Frontal cortex (tissue), 4 donors: Measurements from ENCODE around the gene ATXN1. TPM values are rescaled to one million over a fixed set of nuclear protein-coding genes. Genes with fewer than 3 reads are reported as not detected.
"Not testable (repeated sequence)": the region's sequence is repeated elsewhere in the genome, so short reads cannot be mapped to it uniquely, and the experiment has no call there.

ENCODE experiments used
- DNase-seq, 2 donors: peaks; one replicate each; pipeline ENCODE4 v3.0.0; 2012; ENCODE audit warnings: low spot score in 2 of 2
- FAIRE-seq: peaks from 2 replicates; lab custom pipeline; 2012; peaks lifted over from hg19 to GRCh38; lab: Jason Lieb, UNC
- total RNA-seq: library from RNA; depleted of rRNA; stranded (reverse); fragments of >200 nt; gene quantifications from one replicate; pipeline ENCODE4 v1.2.3, GENCODE V29; 2014
- donor health status: control.
- donor health status: control.
- donor health status: control.

The ATXN1 gene
- total RNA-seq, 1 donor from 2014 or later = 52.2 TPM

- no peak for FAIRE-seq
- no peak for DNase-seq
These were observed 127.8 kb downstream of the ATXN1 start for GRCh38 chr6:16633465-16633864.

DNA sequence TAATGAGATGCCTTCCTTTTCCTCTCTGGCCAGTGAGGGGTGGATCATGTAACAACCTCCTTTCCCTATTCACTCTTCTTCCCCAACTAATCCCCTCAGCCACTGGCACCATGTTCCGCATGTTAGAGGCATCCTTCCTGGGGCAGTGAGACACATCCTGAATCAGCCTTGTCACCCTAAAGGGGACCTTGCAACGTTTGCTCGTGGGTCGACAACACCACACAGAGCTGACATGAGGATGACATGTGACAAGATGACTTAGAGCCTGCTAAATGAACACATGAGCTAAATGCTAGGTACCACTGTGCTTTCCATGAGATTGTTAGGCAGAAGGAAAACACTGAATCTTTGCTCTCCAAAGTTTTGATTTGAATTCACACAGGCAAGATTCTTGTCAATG, 129.2 kb downstream of the ATXN1 start:
- DNase-seq (no peak), FAIRE-seq (no peak)

DNA sequence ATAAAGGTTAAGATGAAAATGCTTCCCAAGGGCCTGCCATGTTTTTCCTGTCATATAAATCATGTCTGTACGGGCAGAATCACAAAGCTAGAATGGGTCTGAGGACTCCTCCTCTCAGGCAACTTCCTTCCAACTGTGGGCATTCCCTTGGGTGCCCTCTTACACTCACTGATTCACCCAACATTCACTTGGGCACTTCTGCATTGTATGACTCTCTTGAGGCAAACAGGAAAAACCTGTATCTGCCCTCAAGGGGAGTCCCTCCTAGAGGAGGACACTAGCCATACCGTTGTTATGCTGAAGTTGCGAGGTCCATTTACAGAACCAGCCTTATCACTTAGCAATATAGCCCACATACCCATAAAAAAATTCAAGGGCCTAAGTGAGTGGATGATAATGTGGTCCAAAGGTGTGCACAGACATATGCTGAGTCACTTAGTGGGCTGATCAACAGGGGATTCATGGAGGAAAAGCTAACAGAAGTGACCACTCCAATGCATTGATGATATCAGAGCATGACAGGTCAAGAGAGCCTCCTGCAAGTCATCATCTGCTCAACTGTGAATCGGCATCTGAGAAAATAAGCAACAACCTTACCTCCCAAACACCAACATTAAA, 131.1 kb downstream of the ATXN1 start:
- FAIRE-seq (no peak), DNase-seq (no peak)

DNA sequence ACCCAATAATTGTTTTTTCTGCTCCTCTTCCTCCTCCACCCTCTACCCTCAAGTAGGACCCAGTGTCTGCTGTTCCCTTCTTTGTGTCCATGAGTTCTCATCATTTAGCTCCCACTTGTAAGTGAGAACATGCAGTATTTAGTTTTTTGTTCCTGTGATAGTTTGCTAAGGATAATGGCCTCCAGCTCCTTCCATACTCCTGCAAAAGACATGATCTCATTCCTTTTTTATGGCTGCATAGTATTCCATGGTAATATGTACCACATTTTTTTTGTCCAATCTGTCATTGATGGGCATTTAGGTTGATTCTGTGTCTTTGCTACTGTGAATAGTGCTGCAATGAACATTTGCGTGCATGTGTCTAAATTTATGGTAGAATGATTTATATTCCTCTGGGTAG, 132.7 kb downstream of the ATXN1 start:
- DNase-seq, FAIRE-seq: not testable (repeated sequence)

GRCh38 chr6:16626650-16627049, 134.6 kb downstream of the ATXN1 start:
- no peak for FAIRE-seq
- DNase-seq = no peak

GRCh38 chr6:16625291-16626265, 135.7 kb downstream of the ATXN1 start:
- FAIRE-seq (no peak), DNase-seq (no peak)

DNA sequence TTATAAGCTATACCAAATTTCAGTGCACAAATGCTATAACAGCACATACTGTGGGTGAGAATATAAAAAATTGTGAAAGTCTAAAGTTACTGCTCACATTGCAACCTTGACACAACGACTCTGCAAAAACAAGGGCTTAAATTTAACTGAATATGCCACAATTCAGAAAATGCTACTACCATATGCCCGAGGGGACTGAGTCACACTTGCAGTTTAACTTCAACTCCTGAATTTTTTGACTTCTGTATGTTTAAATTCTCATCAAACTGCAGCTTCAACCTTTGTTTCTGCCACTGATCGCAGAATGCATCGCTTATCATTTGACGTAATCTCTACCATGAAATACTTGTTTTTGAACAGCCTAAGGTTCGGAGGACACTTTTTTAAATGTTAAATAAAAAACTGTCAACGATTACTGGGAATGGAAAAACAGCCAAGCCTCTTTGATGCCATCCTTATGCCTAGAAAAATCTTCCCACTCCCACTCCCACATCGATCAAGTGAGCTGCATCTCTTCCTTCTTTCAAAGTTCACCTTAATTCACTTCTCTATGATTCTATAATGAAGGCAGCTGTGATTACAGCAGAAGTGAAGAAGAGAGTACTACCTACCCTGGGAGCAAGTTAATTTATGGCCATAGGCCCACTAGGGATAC, 136.5 kb downstream of the ATXN1 start:
- FAIRE-seq = no peak
- DNase-seq = no peak

DNA sequence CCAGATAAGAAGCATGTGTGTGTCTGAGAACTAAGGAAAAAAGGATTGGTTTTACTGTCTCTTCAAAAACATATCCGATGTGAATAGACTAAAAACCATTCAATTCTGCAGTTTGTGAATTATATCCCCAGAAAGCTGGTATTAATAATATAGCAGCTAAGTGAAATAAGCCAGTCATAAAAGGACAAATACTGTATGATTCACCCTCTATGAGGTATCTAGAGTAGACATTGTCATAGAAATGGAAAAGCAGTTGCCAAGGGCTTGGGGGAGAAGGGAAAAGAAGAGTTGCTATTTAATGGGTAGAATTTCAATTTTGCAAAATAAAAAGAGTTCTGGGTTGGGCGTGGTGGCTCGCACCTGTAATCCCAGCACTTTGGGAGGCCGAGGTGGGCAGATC, 137.5 kb downstream of the ATXN1 start:
- FAIRE-seq = no peak

GRCh38 chr6:16623029-16623653, 138.1 kb downstream of the ATXN1 start:
- peak; percentile 6 for FAIRE-seq
- DNase-seq = no peak

More for the DNA sequence above, 137.5 kb downstream of the ATXN1 start:
- DNase-seq = no peak

DNA sequence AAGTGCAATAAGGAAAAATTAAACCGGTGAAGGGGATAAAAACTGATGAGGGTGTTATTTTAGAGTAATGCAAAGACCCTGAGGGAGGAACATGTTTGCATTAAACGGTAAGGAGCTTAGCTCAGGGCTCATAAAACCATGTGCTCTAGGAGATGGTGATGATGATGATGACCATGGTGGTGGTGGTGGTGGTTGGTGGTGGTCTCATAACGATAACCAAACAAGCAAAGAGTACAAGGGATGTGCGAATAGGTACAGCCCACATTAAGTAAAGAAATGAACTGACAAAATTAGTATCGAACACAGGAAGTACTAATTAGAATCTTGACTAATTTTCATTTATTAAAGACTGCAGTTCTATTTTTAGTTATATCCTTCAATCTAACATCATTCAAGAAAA, 139.1 kb downstream of the ATXN1 start:
- DNase-seq (no peak), FAIRE-seq (no peak)

- FAIRE-seq (no peak), DNase-seq (no peak)
These were observed 140.3 kb downstream of the ATXN1 start for GRCh38 chr6:16621002-16621401.

DNA sequence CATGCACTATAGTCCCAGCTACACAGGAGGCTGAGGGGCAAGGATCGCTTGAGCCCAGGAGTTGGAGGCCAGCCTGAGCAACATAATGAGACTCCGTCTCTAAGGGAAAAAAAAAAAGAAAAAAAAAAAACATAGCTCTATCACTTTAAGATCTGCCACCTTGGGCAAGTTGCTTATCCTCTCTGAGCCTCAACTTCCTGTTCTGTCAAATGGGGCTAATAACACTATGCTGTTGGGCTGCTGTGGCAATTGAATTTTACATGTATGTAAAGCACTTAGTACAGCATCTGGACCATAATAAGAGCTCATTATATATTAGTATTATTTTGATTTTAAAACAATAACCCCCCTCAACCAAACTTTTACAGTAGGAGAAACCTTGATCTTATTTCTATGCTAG, 141.5 kb downstream of the ATXN1 start:
- FAIRE-seq = no peak
- DNase-seq = no peak

DNA sequence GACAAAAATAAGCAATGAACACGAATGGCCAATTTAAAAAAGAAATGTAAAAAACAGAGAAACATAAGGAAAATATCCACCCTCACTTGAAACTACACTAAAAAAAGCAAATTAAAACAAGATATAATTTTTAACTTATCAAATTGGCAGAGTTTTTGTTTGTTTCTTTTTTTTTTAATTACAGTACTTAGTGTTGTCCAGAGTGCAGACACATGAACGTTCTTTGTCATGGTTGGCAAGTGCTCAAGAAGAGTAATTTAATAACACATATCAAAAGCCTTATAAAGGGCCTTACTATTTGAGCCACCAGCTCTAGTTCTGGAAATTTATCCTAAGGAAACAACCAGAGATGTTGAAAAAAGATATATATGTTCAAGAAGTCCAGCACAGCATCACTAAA, 142.3 kb downstream of the ATXN1 start:
- FAIRE-seq = no peak
- no peak for DNase-seq

DNA sequence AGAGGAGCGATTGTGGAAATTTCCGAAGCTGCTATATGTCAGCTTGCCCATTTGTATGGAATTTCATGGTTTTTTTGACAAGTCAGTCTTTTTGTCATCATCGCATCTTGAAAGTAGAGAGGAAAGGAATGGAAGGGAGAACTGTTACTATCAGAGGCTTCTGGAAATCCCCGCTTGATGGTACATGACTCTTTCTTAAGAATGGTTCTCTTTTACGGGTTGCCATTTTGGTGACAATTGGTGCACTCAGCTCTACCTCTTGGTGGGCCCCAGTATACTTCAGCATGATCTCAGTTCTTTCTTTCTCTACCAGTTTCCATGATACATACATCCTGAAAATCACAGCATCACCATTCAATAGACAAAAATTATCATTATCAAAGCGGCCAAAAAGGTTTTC, 146.0 kb downstream of the ATXN1 start:
- FAIRE-seq = not testable (repeated sequence)

DNA sequence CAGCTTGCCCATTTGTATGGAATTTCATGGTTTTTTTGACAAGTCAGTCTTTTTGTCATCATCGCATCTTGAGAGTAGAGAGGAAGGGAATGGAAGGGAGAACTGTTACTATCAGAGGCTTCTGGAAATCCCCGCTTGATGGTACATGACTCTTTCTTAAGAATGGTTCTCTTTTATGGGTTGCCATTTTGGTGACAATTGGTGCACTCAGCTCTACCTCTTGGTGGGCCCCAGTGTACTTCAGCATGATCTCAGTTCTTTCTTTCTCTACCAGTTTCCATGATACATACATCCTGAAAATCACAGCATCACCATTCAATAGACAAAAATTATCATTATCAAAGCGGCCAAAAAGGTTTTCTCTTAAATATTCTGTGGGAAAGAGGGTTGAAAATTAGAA, 147.1 kb downstream of the ATXN1 start:
- DNase-seq, FAIRE-seq: not testable (repeated sequence)

More for the DNA sequence above, 146.0 kb downstream of the ATXN1 start:
- DNase-seq = not testable (repeated sequence)

- DNase-seq, FAIRE-seq: not testable (repeated sequence)
These were observed 147.8 kb downstream of the ATXN1 start for GRCh38 chr6:16613504-16613903.

DNA sequence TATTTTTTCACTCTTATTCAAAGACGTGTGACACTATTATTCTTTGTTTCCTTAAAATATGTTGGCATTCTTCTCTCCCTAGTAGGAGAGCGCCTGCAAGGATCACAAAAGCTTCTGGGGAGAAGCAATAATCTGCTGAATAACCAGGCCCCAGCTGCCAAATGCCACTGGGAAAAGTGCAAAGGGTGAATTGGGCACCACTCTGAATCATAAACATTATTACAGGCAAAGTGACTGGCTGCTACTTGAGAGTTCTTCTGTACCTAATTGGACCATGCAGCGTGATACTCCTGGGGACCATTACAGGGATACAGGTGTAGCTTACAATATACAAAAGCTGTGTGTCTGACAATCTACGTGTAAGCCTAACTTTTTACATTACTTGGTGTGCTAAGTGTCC, 152.8 kb downstream of the ATXN1 start:
- no peak for FAIRE-seq

DNA sequence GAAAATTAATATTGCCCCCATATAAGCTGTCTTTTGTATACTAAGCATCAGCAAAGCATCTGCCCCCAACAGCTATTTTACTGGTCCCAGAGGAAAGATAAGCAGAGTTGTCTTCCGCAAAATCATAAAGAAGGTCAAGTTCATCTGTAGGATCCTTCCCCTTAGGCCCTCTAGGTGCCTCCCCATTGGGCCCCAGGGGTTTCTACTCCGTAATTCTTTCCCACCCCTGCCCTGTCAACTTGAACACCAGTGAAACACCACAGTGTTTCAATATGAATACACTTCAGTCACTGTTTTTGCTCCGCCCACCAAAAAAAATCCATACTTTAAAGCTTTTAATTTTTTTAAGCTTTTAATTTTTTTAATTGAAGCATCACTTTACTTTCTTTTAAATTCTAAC, 159.2 kb downstream of the ATXN1 start:
- FAIRE-seq (no peak), DNase-seq (no peak)

More for the DNA sequence above, 152.8 kb downstream of the ATXN1 start:
- no peak for DNase-seq

- DNase-seq = no peak
- FAIRE-seq = no peak
These were observed 160.6 kb downstream of the ATXN1 start for GRCh38 chr6:16600701-16601100.

GRCh38 chr6:16600026-16600425, 161.2 kb downstream of the ATXN1 start:
- DNase-seq (no peak), FAIRE-seq (no peak)
